Body of pancreas (tissue), 4 donors: Measurements from ENCODE around the gene RAB40A. TPM values are rescaled to one million over a fixed set of nuclear protein-coding genes. Genes with fewer than 3 reads are reported as not detected.
A peak's percentile ranks its signal among the peaks of the same experiment; 100 is the strongest.

Experiments used
- ATAC-seq: fragments of 150-250 bp; one replicate; pipeline ENCODE4 v1.9.1; 2016
- DNase-seq, 4 donors: peaks; one replicate each; pipeline ENCODE4 v3.0.0-alpha.2; 2019
- H3K27ac ChIP-seq, 4 donors: fragments of 200-600 bp; sonication (generic); 1 replicate in 3 of 4; 2 replicates in 1 of 4; pipeline versions ENCODE4 v1.5.1 to v1.6.1; 2016 to 2019; ENCODE audit warnings: mild to moderate bottlenecking in 1 of 4, mixed read lengths in 1 of 4, moderate library complexity in 1 of 4
- H3K27me3 ChIP-seq, 2 donors: fragments of 200-600 bp; sonication (generic); one replicate each; pipeline ENCODE4 v1.6.0; 2016; ENCODE audit warnings: mild to moderate bottlenecking in 1 of 2
- H3K36me3 ChIP-seq, 2 donors: fragments of 200-600 bp; sonication (generic); replicated peaks in 1 of 2; 2 replicates each; pipeline ENCODE4 v1.5.1; 2016; ENCODE audit warnings: low read depth in 2 of 2; ENCODE audit not compliant: insufficient read depth in 1 of 2
- H3K4me1 ChIP-seq: fragments of 200-600 bp; sonication (generic); one replicate; pipeline ENCODE4 v1.6.0; 2016
- H3K4me3 ChIP-seq, 2 donors: fragments of 200-600 bp; sonication (generic); 1 replicate in 1 of 2; 2 replicates in 1 of 2; pipeline ENCODE4 v1.5.1; 2016 to 2019
- H3K9me3 ChIP-seq, 3 donors: fragments of 200-600 bp; sonication (generic); 1 replicate in 2 of 3; 2 replicates in 1 of 3; pipeline ENCODE4 v1.5.1; 2016
- CTCF ChIP-seq, 7 experiments: fragments of 450-650 bp in 4 of 7; fragments of 200-600 bp in 3 of 7; sonication (generic) in 3 of 7; IDR thresholded peaks; one replicate each; pipeline ENCODE4 v1.5.1; 2016 to 2019; ENCODE audit warnings: antibody characterized with exemption in 7 of 7
- POLR2A ChIP-seq, 3 donors: fragments of 450-650 bp; IDR thresholded peaks; one replicate each; pipeline ENCODE4 v1.6.1; 2016; ENCODE audit warnings: antibody characterized with exemption in 3 of 3, mild to moderate bottlenecking in 2 of 3
- WGBS, 2 donors: methylation state at CpG; one replicate each; pipeline ENCODE4 v1.1.5; 2017; 5-methylcytosine and 5-hydroxymethylcytosine counted together
- intact Hi-C: fragments of 100-400 bp; cut with DNase I; formaldehyde crosslinking; loops from one replicate; pipeline ENCODE4 v1.15.1; 2023
- total RNA-seq, 2 donors: library from RNA; depleted of rRNA; stranded (reverse); fragments of >200 nt; gene quantifications; one replicate each; pipeline ENCODE4 v1.1.0, GENCODE V29; 2016

RAB40A gene
- total RNA-seq, 2 donors from 2014 or later, result 0.52 TPM; not detected in 1

- DNase-seq, result no peak
- intact Hi-C loops, result no loop called here
- WGBS, 2 donors, result 73 to 86% methylated on average over 3 of the region's 3 CpGs
- no peak overlapping the region for H3K4me3 ChIP-seq
- H3K36me3 ChIP-seq, result no peaks in the 10 kb centered on the region
- no peaks in the 10 kb centered on the region for H3K9me3 ChIP-seq
- H3K27me3 ChIP-seq, result no peaks in the 10 kb centered on the region
- no peaks in the 10 kb centered on the region for H3K4me1 ChIP-seq
- ATAC-seq, result no peak
- TF ChIP-seq CTCF (IDR thresholded peaks at IDR 0.05) (no peak), POLR2A (IDR thresholded peaks at IDR 0.05) (no peak)
- no peak overlapping the region for H3K27ac ChIP-seq
These were observed 30.6 kb upstream of the RAB40A start for GRCh38 chrX:103549916-103550315.

DNA sequence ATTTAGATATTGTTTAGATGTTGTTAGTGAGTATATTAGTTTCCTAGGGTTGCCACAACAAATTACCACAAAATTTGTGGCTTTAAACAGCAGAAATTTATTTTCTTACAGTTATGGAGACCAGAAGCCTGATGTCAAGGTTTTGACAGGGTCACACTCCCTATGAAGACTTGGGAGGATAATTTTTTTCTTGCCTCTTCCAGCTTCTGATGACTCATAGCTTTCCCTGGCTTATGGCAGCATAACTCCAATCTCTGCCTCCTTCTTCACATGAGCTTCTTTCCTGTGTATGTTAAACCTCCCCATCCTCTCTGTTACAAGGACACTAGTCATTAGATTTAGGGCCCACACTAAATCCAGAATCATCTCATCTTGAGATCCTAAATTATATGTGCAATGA is 20.9 kb upstream of the RAB40A start:
- ATAC-seq, result no peak
- DNase-seq, result no peak

GRCh38 chrX:103539695-103540094 is 20.4 kb upstream of the RAB40A start:
- H3K27ac ChIP-seq, result no peak overlapping the region
- no peak for ATAC-seq
- WGBS, 2 donors, result 61 to 90% methylated on average over 2 of the region's 2 CpGs

More for the DNA sequence above, 20.9 kb upstream of the RAB40A start:
- H3K4me3 ChIP-seq, result no peak overlapping the region
- H3K27ac ChIP-seq, result no peak overlapping the region
- no peaks in the 10 kb centered on the region for H3K4me1 ChIP-seq
- no peaks in the 10 kb centered on the region for H3K27me3 ChIP-seq
- H3K9me3 ChIP-seq, result no peaks in the 10 kb centered on the region
- TF ChIP-seq CTCF (IDR thresholded peaks at IDR 0.05) (no peak), POLR2A (IDR thresholded peaks at IDR 0.05) (no peak)
- intact Hi-C loops, result no loop called here
- no peaks in the 10 kb centered on the region for H3K36me3 ChIP-seq

DNA sequence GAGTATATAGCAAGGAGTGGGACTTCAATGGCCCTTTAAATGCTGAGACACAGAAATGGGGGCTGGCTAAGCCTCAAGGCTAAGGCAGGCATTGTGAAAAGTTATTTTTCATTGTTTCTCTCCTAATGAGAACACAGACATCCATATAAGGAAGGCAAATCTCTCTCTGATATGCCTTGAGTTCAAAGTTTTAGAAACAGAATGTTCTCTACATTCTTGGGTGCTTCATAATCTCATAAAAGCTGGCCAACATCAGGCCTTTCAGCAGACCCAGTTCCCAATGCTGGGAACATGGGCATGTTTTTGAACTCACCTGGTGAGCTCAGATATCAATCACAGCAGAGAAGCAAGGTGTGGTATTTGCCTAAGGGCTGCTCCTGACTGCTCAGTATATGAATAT is 19.4 kb upstream of the RAB40A start:
- ATAC-seq (peak; percentile 68), DNase-seq (peak in 2 of 4 donors; percentile 6 to 12)
- intact Hi-C loops, result loop anchor here (5.0 kb wide), 1 partner anchor 279 kb away; no protein-coding TSS in a partner anchor

More at GRCh38 chrX:103539695-103540094, 20.4 kb upstream of the RAB40A start:
- intact Hi-C loops, result loop anchor here (5.0 kb wide), 1 partner anchor 278 kb away; no protein-coding TSS in a partner anchor
- Histone ChIP-seq H3K4me3 (no peak overlapping the region), H3K27me3 (no peaks in the 10 kb centered on the region), H3K9me3 (no peaks in the 10 kb centered on the region), H3K36me3 (no peaks in the 10 kb centered on the region), H3K4me1 (no peaks in the 10 kb centered on the region)
- TF ChIP-seq POLR2A (IDR thresholded peaks at IDR 0.05), result no peak
- TF ChIP-seq CTCF (IDR thresholded peaks at IDR 0.05), result no peak
- no peak for DNase-seq

More for the DNA sequence above, 19.4 kb upstream of the RAB40A start:
- Histone ChIP-seq H3K27ac (peak overlapping the region in 1 of 4 donors; percentile 2), H3K9me3 (no peaks in the 10 kb centered on the region), H3K27me3 (no peaks in the 10 kb centered on the region), H3K36me3 (no peaks in the 10 kb centered on the region), H3K4me3 (no peak overlapping the region), H3K4me1 (no peaks in the 10 kb centered on the region)
- TF ChIP-seq POLR2A (IDR thresholded peaks at IDR 0.05), result no peak
- TF ChIP-seq CTCF (IDR thresholded peaks at IDR 0.05), result no peak
